ENCODE results near the gene MYL4.
A peak's percentile ranks its signal among the peaks of the same experiment; 100 is the strongest.
"Not testable (repeated sequence)": the region's sequence is repeated elsewhere in the genome, so short reads cannot be mapped to it uniquely, and the experiment has no call there.

MYL4 gene

DNA sequence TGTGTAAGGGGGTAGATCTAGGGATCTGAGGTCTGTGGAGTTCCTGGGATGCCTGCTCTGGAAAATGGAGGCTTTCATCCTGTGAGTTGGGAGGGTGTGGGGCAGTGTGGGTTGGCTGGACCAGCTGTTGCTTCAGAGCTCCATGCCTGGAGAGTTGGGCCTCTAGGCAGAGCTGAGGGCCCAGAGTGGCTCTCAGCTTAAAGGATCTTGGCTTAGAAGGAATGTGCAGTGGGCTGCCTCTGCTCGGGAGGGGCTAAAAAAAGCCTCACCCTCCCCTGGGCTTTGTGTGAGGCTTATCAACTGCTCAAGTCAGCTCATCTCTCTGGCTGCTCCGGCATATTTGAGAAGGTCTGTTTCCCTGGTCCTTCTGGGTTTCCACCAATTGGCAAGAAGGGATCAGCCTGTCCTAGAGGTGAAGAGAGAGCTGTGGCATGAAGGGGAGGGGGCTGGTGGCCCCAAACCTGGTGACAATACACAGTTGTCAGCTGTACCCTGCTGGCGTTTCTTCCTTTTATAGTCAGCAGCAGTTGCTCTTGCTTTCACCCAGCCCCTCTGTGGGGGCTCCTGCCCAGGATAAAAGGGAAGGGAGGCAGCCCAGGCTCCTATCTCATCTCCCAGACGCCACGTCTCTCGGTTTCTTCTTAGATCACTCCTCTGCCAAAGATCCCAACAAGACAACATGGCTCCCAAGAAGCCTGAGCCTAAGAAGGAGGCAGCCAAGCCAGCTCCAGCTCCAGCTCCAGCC lies at the start of gene MYL4:
TSS of gene MYL4 (plus strand) at position 605 of the 745 bp plus-strand sequence. CDS start at position 680, 75 bp downstream.
- no peak for DNase-seq

DNA sequence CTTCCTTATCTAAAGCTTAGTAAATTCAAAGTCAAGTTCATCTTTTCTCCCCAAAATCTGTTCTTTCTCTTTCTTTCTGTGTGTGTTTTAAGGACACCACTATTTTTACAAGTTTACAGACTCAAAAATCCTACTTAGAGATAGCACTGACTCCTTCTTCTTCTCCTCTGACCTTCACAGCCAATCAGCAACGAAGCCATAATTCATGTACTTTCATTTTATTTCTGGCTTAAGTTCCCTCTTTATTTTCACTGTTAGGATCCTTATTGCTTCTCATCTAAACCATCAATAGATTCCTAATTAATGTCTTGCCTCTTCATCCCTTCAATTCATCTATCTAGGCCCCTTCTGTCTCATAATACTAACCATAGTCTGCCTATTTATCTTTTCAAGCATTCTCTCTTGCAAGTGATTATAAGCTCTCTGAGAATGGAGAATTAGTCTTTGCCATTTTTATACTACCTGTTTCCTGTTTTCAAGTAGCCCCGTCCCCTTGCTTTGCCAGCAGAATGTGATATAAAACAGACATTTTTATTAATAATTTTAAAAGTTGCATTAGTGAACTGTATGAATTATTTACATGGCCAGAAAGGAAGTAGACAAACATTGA lies 47.0 kb upstream of the MYL4 start:
- no peak for DNase-seq

DNA sequence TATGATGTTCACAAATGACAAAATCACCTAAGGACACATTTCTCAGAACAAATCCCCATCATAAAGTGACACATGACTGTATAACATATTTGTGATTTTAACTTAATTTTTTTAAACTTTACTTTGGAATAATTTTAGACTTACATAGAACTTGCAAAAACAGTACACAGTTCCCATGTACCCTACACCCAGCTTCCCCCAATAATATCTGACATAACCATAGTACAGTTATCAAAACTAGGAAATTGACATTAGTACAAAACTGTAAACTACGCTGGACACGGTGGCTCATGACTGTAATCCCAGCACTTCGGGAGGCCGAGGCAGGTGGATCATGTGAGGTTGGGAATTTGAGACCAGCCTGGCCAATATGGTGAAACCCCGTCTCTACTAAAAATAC lies 44.9 kb upstream of the MYL4 start:
- no peak for DNase-seq

DNA sequence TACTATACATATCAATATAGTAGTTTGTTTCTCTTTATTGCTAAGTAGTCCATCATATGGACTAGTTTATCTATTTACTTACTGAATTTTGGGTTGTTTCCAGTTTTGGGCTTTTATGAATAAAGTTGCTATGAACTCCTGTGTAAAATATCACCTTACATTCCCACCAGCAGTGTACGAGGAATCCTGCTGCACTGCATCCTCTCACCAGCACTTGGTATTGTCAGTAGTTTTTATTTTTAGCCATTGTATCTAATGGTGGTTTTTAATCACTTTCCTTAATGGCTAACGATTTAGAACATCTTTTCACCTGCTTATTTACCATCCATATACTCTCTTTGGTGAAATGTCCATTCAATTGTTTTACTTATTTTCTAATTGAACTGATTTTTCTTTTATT lies 44.0 kb upstream of the MYL4 start:
- no peak for DNase-seq

DNA sequence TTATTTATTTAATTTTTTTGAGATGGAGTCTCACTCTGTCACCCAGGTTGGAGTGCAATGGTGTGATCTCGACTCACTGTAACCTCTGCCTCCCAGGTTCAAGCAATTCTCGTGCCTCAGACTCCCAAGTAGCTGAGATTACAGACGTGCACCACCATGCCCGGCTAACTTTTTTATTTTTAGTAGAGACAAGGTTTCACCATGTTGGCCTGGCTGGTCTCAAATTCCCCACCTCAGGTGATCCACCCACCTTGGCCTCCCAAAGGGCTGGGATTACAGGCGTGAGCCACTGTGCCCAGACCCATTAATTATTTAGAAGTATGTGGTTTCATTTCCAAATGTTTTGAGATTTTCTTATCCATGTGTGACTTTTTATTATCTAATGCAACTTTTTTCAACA lies 42.3 kb upstream of the MYL4 start:
- DNase-seq = not testable (repeated sequence)

DNA sequence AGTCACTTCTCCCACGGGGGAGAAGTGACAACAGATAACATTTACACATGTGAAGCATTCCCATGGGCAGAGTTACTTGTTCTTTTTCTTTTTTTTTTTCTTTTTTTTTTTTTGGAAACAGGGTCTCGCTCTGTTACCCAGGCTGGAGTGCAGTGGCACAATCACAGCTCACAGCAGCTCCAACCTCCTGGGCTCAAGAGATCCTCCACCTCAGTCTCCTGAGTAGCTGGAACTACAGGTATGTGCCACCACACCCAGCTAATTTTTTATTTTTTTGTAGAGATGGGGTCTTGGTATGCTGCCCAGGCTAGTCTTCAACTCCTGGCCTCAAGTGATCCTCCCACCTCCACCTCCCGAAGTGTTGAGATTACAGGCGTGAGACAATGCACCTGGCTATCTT lies 40.3 kb upstream of the MYL4 start:
- DNase-seq = not testable (repeated sequence)

DNA sequence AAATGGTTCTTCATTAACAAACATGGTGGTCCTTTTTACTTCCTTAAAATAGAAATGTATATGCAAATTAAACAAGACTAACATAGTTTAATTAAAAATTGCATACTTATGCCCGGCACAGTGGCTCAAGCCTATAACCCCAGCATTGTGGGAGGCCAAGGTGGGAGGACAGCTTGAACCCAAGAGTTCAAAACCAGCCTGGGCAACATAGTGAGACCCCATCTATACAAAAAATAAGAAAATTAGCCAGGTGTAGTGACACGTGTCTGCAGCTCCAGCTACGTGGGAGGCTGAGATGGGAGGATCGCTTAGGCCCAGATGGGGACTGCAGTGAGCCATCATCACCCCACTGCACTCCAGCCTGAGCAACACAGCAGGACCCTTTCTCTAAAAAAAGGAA lies 38.4 kb upstream of the MYL4 start:
- no peak for DNase-seq

DNA sequence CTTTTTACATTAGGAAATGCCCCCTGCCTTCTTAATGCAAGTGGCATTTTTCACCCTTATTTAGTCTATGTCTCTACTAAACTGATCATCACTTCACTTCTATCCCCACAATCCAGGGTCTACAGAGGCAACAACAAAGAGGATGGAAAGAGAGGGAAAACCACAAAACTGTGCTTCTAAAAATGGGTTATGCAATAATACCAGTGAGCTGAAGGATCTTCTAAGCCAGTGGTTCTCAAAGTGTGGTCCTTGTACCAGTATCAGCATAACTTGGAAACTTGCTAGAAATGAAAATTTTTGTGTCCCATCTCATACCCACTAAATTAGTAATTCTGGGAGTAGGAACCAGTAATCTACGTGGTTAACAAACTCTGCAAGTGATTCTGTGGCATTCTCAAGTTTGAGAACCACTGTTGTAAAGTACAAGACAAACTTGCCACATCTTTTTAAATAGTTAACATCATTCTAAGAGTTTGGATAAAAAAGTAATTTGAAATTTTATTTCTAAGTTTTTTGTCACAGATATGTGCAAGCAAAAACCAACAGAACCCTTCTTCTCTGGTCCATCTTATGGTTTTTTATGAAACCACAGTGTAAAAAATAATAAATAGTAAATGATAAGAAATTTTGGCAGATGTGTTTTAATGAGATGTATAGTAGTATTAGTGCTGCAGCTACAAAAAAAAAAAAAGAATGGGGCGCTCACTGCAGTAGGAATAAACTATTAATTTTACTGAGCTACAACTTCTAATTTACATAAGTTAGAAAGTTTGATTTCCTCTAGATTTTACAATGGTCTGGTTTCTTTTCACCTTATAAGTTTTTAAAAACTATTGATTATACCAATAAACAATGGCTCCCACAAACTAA lies 36.2 kb upstream of the MYL4 start:
- DNase-seq = no peak

DNA sequence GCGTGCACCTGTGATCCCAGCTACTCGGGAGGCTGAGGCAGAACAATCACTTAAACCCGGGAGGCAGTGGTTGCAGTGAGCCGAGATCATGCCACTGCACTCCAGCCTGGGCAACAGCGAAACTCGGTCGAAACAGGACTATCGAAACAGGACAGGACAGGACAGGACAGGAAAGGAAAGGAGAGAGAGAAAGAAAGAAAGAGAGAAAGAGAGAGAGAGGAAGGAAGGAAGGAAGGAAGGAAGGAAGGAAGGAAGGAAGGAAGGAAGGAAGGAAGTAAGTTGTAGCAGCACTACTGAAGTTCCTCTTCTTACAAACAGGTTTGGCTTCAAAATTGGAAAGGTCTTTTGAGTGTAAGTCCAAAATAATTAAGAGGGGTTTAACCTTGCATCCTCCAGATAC lies 34.3 kb upstream of the MYL4 start:
- not testable (repeated sequence) for DNase-seq

DNA sequence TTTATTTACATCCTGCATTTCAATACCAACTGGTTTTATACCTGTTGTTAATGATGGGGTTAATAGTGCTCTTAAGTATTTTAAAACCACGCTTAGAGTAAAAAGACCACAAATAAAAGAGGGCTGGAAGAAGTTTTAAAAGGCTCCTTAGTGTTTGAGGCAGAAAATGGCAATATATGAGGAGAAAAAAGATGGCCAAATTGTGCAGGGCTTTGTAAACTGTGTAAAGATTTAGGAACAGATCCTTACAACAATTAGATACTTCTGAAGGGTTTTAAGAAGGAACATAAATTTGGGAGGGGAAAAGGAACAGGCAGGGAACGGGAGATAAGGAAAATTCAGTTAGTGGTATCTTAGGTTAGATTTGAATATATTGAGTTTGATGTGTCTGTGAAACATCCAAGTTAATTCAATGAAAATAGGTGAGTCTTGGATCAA lies 32.7 kb upstream of the MYL4 start:
- DNase-seq = no peak

DNA sequence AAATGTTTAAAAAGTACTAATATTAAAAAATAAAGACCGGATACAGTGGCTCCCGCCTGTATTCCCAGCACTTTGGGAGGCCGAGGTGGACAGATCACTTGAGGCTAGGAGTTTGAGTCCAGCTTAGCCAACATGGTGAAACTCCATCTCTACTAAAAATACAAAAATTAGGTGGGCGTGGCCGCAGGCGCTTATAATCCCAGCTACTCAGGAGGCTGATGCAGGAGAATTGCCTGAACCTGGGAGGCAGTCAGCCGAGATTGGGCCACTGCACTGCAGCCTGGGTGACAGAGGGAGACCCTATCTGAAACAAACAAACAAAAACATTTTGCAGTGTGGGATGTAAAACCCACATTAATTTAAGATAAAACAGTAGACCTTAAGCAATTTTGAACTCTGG lies 31.9 kb upstream of the MYL4 start:
- no peak for DNase-seq

DNA sequence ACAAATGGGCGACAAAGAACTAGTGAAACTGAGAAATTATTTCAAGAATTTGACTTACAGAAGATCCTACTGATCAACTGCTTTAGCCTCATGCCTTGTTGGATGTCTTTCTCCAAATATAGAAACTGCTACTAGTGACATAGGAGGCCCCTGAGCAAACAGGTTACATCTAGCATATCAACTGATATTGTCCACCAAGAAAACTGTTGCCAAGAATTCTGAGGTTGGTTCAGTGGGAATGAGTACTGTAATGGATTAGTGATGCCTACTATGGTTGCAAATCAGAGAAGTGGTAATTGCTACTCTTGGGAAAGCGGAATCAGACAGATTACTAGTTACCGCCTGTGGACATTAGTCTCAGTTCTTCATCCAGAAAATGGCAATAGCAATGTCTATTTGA lies 30.0 kb upstream of the MYL4 start:
- DNase-seq = no peak

DNA sequence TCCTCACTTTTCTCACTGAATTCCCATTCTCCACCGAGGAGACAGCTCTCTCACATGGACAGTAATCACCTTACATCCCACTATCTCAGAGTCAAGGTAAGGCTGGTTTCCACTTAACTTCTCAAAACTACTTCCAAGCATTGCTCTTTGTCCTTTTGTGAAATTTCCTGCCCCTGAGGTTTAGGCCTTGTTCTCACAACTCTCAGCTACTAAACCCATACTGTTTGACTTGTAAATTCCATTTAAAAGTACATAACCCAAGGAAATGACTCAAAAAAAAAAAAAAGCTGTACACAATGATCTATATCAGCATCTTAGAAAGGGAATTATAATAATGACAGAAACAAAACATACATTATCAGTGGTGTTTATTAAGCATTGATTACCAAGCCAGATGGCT lies 28.8 kb upstream of the MYL4 start:
- DNase-seq = no peak

DNA sequence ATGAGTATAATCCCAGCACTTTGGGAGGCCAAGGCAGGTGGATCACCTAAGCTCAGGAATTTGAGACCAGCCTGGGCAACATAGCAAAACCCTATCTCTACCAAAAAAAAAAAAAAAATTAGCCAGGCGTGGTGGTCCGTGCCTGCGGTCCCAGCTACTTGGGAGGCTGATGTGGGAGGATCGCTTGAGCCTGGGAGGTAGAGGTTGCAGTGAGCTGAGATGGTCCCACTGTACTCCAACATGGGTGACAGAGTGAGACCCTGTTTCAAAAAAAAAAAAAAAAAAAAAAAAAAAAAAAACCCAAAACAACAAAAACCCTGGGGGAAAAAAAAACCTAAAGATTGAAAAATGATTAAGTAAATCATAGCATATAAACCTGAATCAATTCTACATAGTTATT lies 28.2 kb upstream of the MYL4 start:
- DNase-seq = not testable (repeated sequence)

DNA sequence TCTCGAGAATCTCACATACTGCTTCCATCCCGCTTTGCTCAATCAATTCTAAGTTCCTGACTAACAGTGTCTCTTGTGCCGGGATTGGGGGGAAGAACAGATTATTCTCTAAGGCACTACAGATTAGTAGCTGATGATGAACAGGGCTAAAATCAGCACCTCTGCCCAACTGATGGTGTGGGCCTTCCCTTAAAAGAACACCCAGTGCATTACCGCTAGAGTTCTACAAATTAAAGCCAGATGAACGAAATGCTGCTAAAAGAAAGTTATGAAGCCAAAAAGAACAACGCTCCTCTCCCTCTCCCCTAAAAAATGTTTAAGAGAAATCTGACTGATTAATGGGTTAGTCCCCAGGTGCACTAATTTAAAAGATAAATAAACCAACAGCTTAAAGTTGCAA lies 24.5 kb upstream of the MYL4 start:
- no peak for DNase-seq

DNA sequence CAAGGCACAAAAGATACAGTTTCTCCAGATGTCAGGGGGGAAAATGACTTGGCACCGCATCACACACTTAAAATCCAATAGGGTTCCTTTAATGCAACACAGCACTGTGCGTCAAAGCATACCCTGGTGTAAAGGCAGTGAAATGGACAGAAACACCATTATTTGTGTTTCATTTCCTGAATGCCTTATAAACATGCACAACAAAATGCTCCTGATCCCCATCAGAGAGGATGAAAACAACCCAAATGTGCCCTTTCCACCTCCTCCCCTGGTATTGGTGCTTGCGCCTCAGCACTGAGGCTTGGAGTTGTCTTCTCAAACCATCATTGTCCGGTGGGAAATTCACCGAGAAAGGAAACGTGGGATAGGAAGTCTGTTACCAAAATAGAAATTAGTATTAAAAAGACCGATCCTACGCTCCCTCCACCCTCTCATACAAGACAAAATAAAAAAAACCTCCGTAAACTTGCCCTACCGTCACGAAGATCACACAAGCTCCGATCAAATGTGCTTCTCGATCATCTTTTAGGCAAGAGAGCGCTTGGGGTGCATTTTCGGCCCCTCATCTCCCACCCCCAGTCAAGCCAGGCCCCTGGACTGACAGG lies 20.8 kb upstream of the MYL4 start:
- DNase-seq = no peak

DNA sequence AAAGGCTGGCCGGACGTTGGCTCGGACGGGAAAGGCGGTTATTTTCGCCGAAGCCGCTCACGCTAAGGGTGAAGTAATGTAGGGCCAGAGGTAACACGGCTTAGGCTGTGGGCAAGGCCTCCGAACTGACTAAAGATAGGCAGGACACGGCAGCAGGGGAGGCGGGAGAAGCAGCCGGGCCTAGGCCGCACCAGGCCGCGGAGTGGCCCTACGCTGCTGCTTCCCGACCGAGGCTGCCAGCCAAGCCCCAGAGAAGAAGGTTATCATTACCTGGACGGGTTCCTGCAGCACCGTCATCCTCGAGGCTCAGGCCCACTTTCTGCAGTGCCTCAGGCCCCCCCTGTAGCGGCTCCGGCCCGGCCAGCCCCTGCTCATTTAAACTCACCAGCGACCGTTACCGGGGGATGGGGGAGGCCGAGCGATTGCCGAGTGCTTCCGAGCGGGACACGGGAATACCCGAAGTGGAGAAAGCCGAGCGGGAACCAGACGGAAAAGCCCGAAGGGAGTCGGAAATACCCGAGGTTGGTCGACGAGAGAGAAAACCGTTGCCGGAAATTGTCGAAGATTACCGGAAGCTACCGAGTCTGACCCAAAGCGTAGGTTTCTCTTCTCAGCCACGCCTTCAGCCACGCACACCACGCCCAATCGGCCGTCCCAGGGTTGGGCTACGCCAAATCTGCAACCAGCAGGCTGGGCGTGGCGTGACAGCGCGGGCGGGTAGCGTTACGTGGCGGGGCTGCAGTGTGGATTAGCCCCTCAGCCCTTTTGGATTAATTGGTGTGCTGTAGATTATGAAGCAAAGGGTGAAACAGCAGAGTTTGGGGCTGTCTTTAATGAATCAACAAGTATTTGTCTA lies 20.0 kb upstream of the MYL4 start, which contains the start of gene CDC27:
TSS of gene CDC27 (minus strand) at position 420 of the 856 bp plus-strand sequence. CDS start at position 297, 123 bp downstream.
- peak; percentile 98 for DNase-seq

DNA sequence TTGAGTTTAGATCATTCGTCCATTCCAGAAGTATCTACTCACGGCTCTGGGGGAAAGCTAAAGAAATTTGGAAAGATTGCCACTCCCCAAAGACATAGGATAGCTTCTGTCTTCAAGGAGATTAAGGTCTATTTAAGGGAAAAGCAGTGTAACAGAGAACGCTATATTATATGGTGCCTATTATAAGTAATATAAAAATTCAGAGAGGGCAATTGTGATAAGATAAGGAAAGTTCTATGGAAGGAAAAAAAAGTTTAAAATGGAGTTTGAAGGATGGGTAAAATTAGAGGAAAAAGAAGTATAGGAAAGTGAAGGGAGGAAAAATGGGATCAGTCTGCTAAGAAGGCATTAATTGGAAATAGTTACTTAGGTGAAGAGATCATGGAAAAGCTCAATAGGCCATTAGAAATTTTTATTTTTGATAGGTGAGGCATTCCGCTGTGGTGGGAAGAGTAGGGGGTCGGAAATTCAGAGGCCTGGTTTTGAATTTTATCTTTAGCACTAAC lies 19.4 kb upstream of the MYL4 start:
- DNase-seq = no peak

DNA sequence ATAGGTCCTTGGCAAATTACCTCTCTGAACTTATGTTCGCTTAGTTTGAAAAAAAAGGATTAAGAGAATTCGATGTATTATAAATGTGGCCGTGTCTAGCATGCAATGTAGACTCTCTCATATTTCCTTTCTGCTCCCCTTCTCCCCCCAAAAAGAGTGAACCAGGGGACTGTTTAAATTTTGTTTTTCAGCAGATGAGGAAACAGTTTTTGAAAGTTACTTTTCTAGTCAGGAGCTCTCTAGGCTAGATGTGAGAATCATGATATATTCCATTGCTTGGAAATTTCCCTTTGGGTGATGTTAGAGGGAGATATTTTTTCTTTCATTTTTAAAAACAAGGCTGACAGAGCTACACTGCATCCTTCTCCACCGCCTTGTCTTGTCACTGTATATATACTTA lies 18.9 kb upstream of the MYL4 start:
- DNase-seq = no peak

DNA sequence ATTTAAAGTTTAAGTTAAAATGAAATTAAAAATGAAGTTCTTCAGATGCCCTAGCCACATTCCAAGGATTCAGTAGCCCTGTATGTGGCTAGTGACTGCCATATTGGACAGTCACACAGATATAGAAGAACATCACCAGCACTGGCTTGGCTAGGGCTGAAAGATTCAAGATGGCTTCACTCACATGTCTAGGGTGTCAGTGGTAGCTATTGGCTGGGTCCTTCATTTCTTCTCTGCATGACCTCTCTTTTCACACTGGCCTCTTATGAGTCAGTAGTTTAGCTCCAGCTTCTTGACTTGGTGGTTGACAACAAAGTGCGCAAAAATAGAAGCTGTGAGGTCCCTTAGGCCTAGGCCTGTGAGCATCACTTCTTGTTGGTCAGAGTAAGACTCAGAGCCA lies 18.4 kb upstream of the MYL4 start:
- DNase-seq = no peak

DNA sequence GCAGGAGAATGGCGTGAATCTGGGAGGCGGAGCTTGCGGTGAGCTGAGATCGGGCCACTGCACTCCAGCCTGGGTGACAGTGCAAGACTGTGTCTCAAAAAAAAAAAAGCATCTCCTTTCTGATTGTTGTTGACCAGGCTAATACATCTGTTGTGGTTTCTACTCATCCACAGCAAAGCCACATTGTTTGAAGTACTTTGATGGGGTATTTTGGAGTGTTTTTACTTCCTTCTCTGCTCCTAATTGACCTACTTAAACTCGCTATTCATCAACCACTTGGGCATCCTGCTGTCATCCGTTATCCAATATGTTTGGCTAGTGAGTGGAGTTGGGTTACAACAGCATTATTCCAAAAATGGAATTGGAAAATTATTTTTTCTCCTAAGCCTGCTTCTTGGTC lies 16.6 kb upstream of the MYL4 start:
- DNase-seq = peak; percentile 96

DNA sequence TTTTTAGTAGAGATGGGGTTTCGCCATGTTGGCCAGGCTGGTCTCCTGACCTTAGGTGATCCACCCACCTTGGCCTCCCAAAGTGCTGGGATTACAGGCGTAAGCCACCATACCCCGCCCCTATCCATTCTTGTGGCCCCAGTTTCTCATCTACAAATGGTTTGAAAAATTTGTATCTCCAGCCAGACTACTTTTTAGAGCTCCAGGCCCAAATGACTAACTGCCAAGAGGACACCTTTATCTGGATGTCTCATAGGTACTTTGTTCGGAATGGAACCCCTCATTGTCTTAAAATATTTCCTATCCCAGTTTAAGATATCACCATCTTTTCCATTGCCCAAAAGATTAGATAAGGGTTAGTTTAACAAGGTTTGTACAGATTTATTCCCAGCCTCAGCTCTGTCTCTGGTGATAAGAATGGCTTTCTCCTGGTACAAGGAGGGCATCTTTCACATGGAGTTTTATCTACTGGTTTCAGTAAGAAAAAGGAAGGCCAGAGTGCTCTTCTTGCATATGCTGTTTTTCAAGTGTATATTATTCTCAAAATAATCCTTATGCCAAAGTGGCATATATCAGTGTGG lies 15.1 kb upstream of the MYL4 start:
- no peak for DNase-seq
